ENCODE results near the gene ERAP2. TPM values are rescaled to one million over a fixed set of nuclear protein-coding genes. Genes with fewer than 3 reads are reported as not detected.

ERAP2 gene
- polyA plus RNA-seq, 1 donor from 2014 or later: not detected

DNA sequence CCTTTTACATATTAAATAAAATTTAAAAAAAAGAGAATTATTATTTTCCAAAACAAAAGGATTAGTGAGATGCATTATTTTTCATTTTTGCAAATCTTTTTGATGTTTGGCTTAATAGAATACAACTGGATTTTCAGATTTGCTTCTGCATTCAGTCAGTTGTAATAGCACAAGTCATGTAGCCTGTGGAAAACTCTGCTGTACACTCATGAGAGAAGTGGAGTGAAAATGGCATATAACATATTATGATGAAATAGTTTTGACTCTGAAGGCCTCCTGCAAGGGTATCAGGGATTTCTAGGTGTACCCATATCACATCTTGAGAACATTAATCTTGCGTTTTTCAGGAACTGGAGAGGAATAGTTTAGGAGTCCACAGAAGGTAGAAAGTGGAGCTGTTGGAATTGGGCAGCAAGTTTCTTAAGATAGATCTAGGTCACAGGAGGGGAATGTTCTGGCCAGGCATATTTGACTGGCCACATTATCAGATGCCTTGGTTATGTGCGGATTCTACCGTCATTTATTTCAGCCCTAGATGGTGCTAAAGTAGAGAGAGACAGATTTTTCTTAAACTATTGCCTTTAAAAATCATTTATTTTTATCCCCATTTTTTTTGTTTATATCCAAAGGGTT, 75.9 kb downstream of the ERAP2 start:
- TF ChIP-seq, protein P1, sequence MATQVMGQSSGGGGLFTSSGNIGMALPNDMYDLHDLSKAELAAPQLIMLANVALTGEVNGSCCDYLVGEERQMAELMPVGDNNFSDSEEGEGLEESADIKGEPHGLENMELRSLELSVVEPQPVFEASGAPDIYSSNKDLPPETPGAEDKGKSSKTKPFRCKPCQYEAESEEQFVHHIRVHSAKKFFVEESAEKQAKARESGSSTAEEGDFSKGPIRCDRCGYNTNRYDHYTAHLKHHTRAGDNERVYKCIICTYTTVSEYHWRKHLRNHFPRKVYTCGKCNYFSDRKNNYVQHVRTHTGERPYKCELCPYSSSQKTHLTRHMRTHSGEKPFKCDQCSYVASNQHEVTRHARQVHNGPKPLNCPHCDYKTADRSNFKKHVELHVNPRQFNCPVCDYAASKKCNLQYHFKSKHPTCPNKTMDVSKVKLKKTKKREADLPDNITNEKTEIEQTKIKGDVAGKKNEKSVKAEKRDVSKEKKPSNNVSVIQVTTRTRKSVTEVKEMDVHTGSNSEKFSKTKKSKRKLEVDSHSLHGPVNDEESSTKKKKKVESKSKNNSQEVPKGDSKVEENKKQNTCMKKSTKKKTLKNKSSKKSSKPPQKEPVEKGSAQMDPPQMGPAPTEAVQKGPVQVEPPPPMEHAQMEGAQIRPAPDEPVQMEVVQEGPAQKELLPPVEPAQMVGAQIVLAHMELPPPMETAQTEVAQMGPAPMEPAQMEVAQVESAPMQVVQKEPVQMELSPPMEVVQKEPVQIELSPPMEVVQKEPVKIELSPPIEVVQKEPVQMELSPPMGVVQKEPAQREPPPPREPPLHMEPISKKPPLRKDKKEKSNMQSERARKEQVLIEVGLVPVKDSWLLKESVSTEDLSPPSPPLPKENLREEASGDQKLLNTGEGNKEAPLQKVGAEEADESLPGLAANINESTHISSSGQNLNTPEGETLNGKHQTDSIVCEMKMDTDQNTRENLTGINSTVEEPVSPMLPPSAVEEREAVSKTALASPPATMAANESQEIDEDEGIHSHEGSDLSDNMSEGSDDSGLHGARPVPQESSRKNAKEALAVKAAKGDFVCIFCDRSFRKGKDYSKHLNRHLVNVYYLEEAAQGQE (IDR thresholded peaks at IDR 0.05; ENCODE audit: borderline replicate concordance): no peak
- no peak for TF ChIP-seq EZH2 (IDR thresholded peaks at IDR 0.05; ENCODE audit: borderline replicate concordance, insufficient read depth, low read length, poor library complexity, severe bottlenecking)
- TF ChIP-seq MXI1 (conservative IDR thresholded peaks at IDR 0.05; ENCODE audit: poor library complexity, severe bottlenecking): no peak
- TF ChIP-seq, protein P2, sequence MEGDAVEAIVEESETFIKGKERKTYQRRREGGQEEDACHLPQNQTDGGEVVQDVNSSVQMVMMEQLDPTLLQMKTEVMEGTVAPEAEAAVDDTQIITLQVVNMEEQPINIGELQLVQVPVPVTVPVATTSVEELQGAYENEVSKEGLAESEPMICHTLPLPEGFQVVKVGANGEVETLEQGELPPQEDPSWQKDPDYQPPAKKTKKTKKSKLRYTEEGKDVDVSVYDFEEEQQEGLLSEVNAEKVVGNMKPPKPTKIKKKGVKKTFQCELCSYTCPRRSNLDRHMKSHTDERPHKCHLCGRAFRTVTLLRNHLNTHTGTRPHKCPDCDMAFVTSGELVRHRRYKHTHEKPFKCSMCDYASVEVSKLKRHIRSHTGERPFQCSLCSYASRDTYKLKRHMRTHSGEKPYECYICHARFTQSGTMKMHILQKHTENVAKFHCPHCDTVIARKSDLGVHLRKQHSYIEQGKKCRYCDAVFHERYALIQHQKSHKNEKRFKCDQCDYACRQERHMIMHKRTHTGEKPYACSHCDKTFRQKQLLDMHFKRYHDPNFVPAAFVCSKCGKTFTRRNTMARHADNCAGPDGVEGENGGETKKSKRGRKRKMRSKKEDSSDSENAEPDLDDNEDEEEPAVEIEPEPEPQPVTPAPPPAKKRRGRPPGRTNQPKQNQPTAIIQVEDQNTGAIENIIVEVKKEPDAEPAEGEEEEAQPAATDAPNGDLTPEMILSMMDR (IDR thresholded peaks at IDR 0.05; ENCODE audit: poor library complexity, severe bottlenecking): no peak
- no peak for TF ChIP-seq RAD21 (conservative IDR thresholded peaks at IDR 0.05)
- no peak for TF ChIP-seq POLR2AphosphoS5 (IDR thresholded peaks at IDR 0.05)
- TF ChIP-seq EP300 (conservative IDR thresholded peaks at IDR 0.05; ENCODE audit: poor library complexity, severe bottlenecking): no peak
- no peak for TF ChIP-seq SMC3 (conservative IDR thresholded peaks at IDR 0.05; ENCODE audit: poor library complexity)
- TF ChIP-seq TAF1 (IDR thresholded peaks at IDR 0.05; ENCODE audit: low read depth): no peak

DNA sequence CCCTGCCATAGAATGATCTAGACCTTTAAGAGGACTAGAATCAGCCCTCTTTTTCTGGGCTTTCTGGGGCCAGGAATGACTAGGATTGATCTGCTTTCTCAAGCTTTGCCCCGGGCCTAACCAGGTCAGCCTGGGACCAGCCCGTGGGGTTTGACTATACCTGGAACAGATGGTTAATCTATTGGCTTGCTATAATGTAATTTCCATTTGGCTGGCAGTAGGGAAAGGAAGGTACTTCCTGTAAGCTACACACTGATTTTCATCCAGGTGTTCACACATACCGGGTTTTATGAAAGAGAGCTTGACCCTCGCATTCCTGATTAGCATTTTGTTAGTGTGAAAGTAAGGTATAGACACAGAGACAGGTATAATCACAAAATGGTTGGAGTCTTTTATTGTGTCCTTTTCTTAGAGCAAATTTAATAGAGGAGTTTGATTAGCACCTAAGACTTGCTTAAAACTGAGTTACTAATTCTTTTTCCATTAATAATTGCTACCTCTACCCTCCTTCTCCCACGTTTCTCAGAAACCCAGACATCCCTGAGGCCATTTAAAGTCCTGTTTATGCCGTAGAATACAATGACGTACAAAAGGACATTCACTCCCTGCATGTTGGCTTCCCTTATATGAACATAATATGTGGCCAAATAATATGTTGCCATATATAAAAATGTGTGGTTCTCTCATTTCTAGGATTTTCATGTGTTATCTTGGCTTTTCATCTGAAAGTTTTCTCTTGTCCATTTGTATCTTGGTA, 76.9 kb downstream of the ERAP2 start:
- Histone ChIP-seq H2AFZ (ENCODE audit: low read depth, low read length) (no peak overlapping the region), H3K4me2 (ENCODE audit: low read length) (no peak overlapping the region), H3K9ac (ENCODE audit: low read length) (no peak overlapping the region), H3K4me3 (ENCODE audit: low read length) (no peak overlapping the region), H3F3A (ENCODE audit: insufficient read depth, low read length, poor library complexity, severe bottlenecking) (no peaks in the 10 kb centered on the region), H3K9me3 (ENCODE audit: low read length) (no peaks in the 10 kb centered on the region), H3K9me2 (ENCODE audit: insufficient read depth, low read length) (no peaks in the 10 kb centered on the region), H3K27me3 (ENCODE audit: insufficient read depth, low read depth, low read length) (no peaks in the 10 kb centered on the region), H3K36me3 (ENCODE audit: insufficient read depth, low read length) (no peaks in the 10 kb centered on the region), H3K79me2 (replicated peaks; ENCODE audit: insufficient read depth, low read length) (peaks cover 12% of the 10 kb centered on the region), H3K27ac (ENCODE audit: low read length) (no peak overlapping the region), H4K20me1 (ENCODE audit: insufficient read depth) (no peaks in the 10 kb centered on the region)
- TF ChIP-seq MXI1 (conservative IDR thresholded peaks at IDR 0.05; ENCODE audit: poor library complexity, severe bottlenecking) (no peak), EZH2 (IDR thresholded peaks at IDR 0.05; ENCODE audit: borderline replicate concordance, insufficient read depth, low read length, poor library complexity, severe bottlenecking) (no peak), RAD21 (conservative IDR thresholded peaks at IDR 0.05) (no peak), POLR2AphosphoS5 (IDR thresholded peaks at IDR 0.05) (no peak), SMC3 (conservative IDR thresholded peaks at IDR 0.05; ENCODE audit: poor library complexity) (no peak), TAF1 (IDR thresholded peaks at IDR 0.05; ENCODE audit: low read depth) (no peak), EP300 (conservative IDR thresholded peaks at IDR 0.05; ENCODE audit: poor library complexity, severe bottlenecking) (no peak)
- TF ChIP-seq, protein P2 (IDR thresholded peaks at IDR 0.05; ENCODE audit: poor library complexity, severe bottlenecking): no peak
- TF ChIP-seq, protein P1 (IDR thresholded peaks at IDR 0.05; ENCODE audit: borderline replicate concordance): no peak

More for the DNA sequence above, 75.9 kb downstream of the ERAP2 start:
- H3K4me2 ChIP-seq (ENCODE audit: low read length): no peak overlapping the region
- peaks cover 12% of the 10 kb centered on the region for H3K79me2 ChIP-seq (replicated peaks; ENCODE audit: insufficient read depth, low read length)
- H3K4me3 ChIP-seq (ENCODE audit: low read length): no peak overlapping the region
- H3F3A ChIP-seq (ENCODE audit: insufficient read depth, low read length, poor library complexity, severe bottlenecking): no peaks in the 10 kb centered on the region
- H2AFZ ChIP-seq (ENCODE audit: low read depth, low read length): no peak overlapping the region
- no peak overlapping the region for H3K9ac ChIP-seq (ENCODE audit: low read length)
- H4K20me1 ChIP-seq (ENCODE audit: insufficient read depth): no peaks in the 10 kb centered on the region
- no peaks in the 10 kb centered on the region for H3K9me3 ChIP-seq (ENCODE audit: low read length)
- no peaks in the 10 kb centered on the region for H3K9me2 ChIP-seq (ENCODE audit: insufficient read depth, low read length)
- H3K27me3 ChIP-seq (ENCODE audit: insufficient read depth, low read depth, low read length): no peaks in the 10 kb centered on the region
- H3K27ac ChIP-seq (ENCODE audit: low read length): no peak overlapping the region
- no peaks in the 10 kb centered on the region for H3K36me3 ChIP-seq (ENCODE audit: insufficient read depth, low read length)
